ENCODE data around the gene ZNF124. TPM values are rescaled to one million over a fixed set of nuclear protein-coding genes. Genes with fewer than 3 reads are reported as not detected.
A peak's percentile ranks its signal among the peaks of the same experiment; 100 is the strongest.

The ZNF124 gene
- total and polyA plus RNA-seq, 2 of the 13 experiments (the other 11 are each of a cell fraction or from before 2014, with no cell fraction given) = 9.7 to 134 TPM

- TF ChIP-seq CAMTA2 (CRISPR knock-in tag; IDR thresholded peaks at IDR 0.05; ENCODE audit: borderline replicate concordance) = 0 out of 2 replicates have a peak, but pooled peaks have one; percentile 77
- TF ChIP-seq ZNF563 (CRISPR knock-in tag; IDR thresholded peaks at IDR 0.05) = peak; percentile 65; the same call in 1 of the 2 replicates
- no peak for TF ChIP-seq TBP (CRISPR knock-in tag; IDR thresholded peaks at IDR 0.05)
- no peak for TF ChIP-seq ZFAT (CRISPR knock-in tag; conservative IDR thresholded peaks at IDR 0.05)
- no peak for TF ChIP-seq PBX3 (CRISPR knock-in tag; IDR thresholded peaks at IDR 0.05; ENCODE audit: borderline replicate concordance)
- TF ChIP-seq ARID5B (CRISPR knock-in tag; IDR thresholded peaks at IDR 0.05) = no peak; the same call in 1 of the 2 replicates
- no peak for TF ChIP-seq MLX (CRISPR knock-in tag; IDR thresholded peaks at IDR 0.05)
- TF ChIP-seq ZNF343 (CRISPR knock-in tag; IDR thresholded peaks at IDR 0.05) = no peak
- no peak for TF ChIP-seq FOXA1 (IDR thresholded peaks at IDR 0.05)
- TF ChIP-seq FOXA1 (CRISPR knock-in tag; IDR thresholded peaks at IDR 0.05) = no peak
- TF ChIP-seq CCDC6 (CRISPR knock-in tag; IDR thresholded peaks at IDR 0.05) = no peak
- TF ChIP-seq E2F5 (CRISPR knock-in tag; conservative IDR thresholded peaks at IDR 0.05) = peak; percentile 83
- TF ChIP-seq GABPA (IDR thresholded peaks at IDR 0.05; ENCODE audit: low read depth, low read length) = peak; percentile 61
- TF ChIP-seq GABPA (CRISPR knock-in tag; IDR thresholded peaks at IDR 0.05; ENCODE audit: low read depth) = peak; percentile 45
- peak; percentile 71 for TF ChIP-seq KMT2B (CRISPR knock-in tag; IDR thresholded peaks at IDR 0.05)
- no peak for TF ChIP-seq KLF9 (CRISPR knock-in tag; IDR thresholded peaks at IDR 0.05; ENCODE audit: low read depth)
- TF ChIP-seq RAD21 (CRISPR knock-in tag; IDR thresholded peaks at IDR 0.05) = peak; percentile 34; the same call in 1 of the 2 replicates
- TF ChIP-seq SP2 (CRISPR knock-in tag; IDR thresholded peaks at IDR 0.05) = peak; percentile 75
- TF ChIP-seq ELF3 (CRISPR knock-in tag; IDR thresholded peaks at IDR 0.05) = peak; percentile 56; the same call in 1 of the 2 replicates
- TF ChIP-seq ZSCAN31 (CRISPR knock-in tag; IDR thresholded peaks at IDR 0.05; ENCODE audit: low read depth) = peak; percentile 64; the same call in 1 of the 2 replicates
- peak; percentile 41; the same call in 1 of the 2 replicates for TF ChIP-seq IRF2 (CRISPR knock-in tag; IDR thresholded peaks at IDR 0.05)
- TF ChIP-seq NONO (IDR thresholded peaks at IDR 0.05) = no peak
- peak; percentile 78 for TF ChIP-seq NONO (CRISPR knock-in tag; conservative IDR thresholded peaks at IDR 0.05)
- no peak for TF ChIP-seq ZNF256 (CRISPR knock-in tag; conservative IDR thresholded peaks at IDR 0.05)
- TF ChIP-seq ZNF44 (CRISPR knock-in tag; IDR thresholded peaks at IDR 0.05) = 0 out of 2 replicates have a peak, but pooled peaks have one; percentile 50
Observed at GRCh38 chr1:247210376-247211117, 38.7 kb upstream of the ZNF124 start (continued).

All from HepG2 (cell line).